ENCODE measurements around the gene GNG10.

GNG10 gene

GRCh38 chr9:111649016-111649415 is 12.4 kb upstream of the GNG10 start:
- no peak for TF ChIP-seq EP300 (IDR thresholded peaks at IDR 0.05; ENCODE audit: borderline replicate concordance)
- TF ChIP-seq USF1 (IDR thresholded peaks at IDR 0.05): no peak
- TF ChIP-seq MAX (IDR thresholded peaks at IDR 0.05): no peak
- no peak for TF ChIP-seq NFIC (IDR thresholded peaks at IDR 0.05)
- no peak for TF ChIP-seq CREB1 (IDR thresholded peaks at IDR 0.05; ENCODE audit: low read depth)
- no peak for TF ChIP-seq ZBTB7A (IDR thresholded peaks at IDR 0.05; ENCODE audit: low read depth)
- TF ChIP-seq RAD21 (IDR thresholded peaks at IDR 0.05; ENCODE audit: low read depth): no peak
- no peak for TF ChIP-seq TEAD4 (IDR thresholded peaks at IDR 0.05)

GRCh38 chr9:111657051-111657450 is 4.4 kb upstream of the GNG10 start:
- TF ChIP-seq YY1 (IDR thresholded peaks at IDR 0.05; ENCODE audit: low read depth) (no peak), USF1 (IDR thresholded peaks at IDR 0.05) (peak; percentile 46; the same call in 1 of the 2 replicates)

GRCh38 chr9:111658943-111659342 is 2.5 kb upstream of the GNG10 start:
- no peak for TF ChIP-seq MAX (IDR thresholded peaks at IDR 0.05)
- no peak for TF ChIP-seq CEBPB (IDR thresholded peaks at IDR 0.05)
- TF ChIP-seq TAF1 (IDR thresholded peaks at IDR 0.05; ENCODE audit: low read depth): no peak
- no peak for TF ChIP-seq ZBTB7A (IDR thresholded peaks at IDR 0.05; ENCODE audit: low read depth)
- TF ChIP-seq EGR1 (IDR thresholded peaks at IDR 0.05): no peak
- TF ChIP-seq TEAD4 (IDR thresholded peaks at IDR 0.05): no peak
- no peak for TF ChIP-seq RAD21 (IDR thresholded peaks at IDR 0.05; ENCODE audit: low read depth)
- TF ChIP-seq TCF12 (IDR thresholded peaks at IDR 0.05; ENCODE audit: low read depth): no peak
- no peak for TF ChIP-seq FOXM1 (IDR thresholded peaks at IDR 0.05; ENCODE audit: borderline replicate concordance, low read depth)
- no peak for TF ChIP-seq EP300 (IDR thresholded peaks at IDR 0.05; ENCODE audit: borderline replicate concordance)
- no peak for TF ChIP-seq NFIC (IDR thresholded peaks at IDR 0.05)
- no peak for TF ChIP-seq REST (IDR thresholded peaks at IDR 0.05; ENCODE audit: low read depth)
- TF ChIP-seq USF1 (IDR thresholded peaks at IDR 0.05): no peak
- no peak for TF ChIP-seq YY1 (IDR thresholded peaks at IDR 0.05; ENCODE audit: low read depth)

GRCh38 chr9:111659691-111660090 is 1.7 kb upstream of the GNG10 start:
- TF ChIP-seq CREB1 (IDR thresholded peaks at IDR 0.05; ENCODE audit: low read depth): no peak
- no peak for TF ChIP-seq TEAD4 (IDR thresholded peaks at IDR 0.05)
- TF ChIP-seq TAF1 (IDR thresholded peaks at IDR 0.05; ENCODE audit: low read depth): no peak
- TF ChIP-seq ZBTB7A (IDR thresholded peaks at IDR 0.05; ENCODE audit: low read depth): no peak
- no peak for TF ChIP-seq FOXM1 (IDR thresholded peaks at IDR 0.05; ENCODE audit: borderline replicate concordance, low read depth)
- TF ChIP-seq TCF12 (IDR thresholded peaks at IDR 0.05; ENCODE audit: low read depth): no peak
- no peak for TF ChIP-seq MAX (IDR thresholded peaks at IDR 0.05)
- TF ChIP-seq YY1 (IDR thresholded peaks at IDR 0.05; ENCODE audit: low read depth): no peak
- no peak for TF ChIP-seq EP300 (IDR thresholded peaks at IDR 0.05; ENCODE audit: borderline replicate concordance)
- TF ChIP-seq RAD21 (IDR thresholded peaks at IDR 0.05; ENCODE audit: low read depth): no peak
- TF ChIP-seq CEBPB (IDR thresholded peaks at IDR 0.05): no peak
- TF ChIP-seq NFIC (IDR thresholded peaks at IDR 0.05): no peak
- no peak for TF ChIP-seq REST (IDR thresholded peaks at IDR 0.05; ENCODE audit: low read depth)
- no peak for TF ChIP-seq USF1 (IDR thresholded peaks at IDR 0.05)
- TF ChIP-seq EGR1 (IDR thresholded peaks at IDR 0.05): no peak

GRCh38 chr9:111661802-111662521 is 557 bp downstream of the GNG10 start:
- TF ChIP-seq ZBTB7A (IDR thresholded peaks at IDR 0.05; ENCODE audit: low read depth): peak; percentile 24; the same call in 1 of the 2 replicates
- TF ChIP-seq EGR1 (IDR thresholded peaks at IDR 0.05): no peak

All from Ishikawa (cell line).